ENCODE data around the gene MT2A. TPM values are rescaled to one million over a fixed set of nuclear protein-coding genes. Genes with fewer than 3 reads are reported as not detected.

The MT2A gene
- total RNA-seq, 1 donor from 2014 or later, result 139 TPM

DNA sequence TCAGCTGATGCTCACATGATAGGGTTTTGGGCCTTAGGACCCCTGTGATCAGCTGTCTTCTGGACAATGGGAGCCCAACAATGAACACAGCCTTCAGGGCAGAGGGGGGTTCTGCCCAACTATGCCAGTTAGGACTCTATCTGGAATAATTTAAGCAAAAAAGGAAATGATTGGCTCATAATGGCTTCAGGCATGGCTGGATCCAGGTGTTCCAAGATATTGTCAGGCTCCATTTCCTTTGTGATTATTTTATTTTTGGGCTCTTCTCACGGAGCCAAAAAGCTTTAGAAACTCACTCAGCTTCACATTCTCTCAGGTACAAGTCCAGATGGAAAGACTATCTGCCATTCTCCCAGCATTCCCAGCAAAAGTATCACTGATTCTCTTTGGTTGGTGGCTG lies 2.9 kb upstream of the MT2A start:
- no peak overlapping the region for H3K4me3 ChIP-seq (ENCODE audit: low read depth, low read length)
- H3K27me3 ChIP-seq (ENCODE audit: control insufficient read depth, insufficient read depth, low read length), result no peaks in the 10 kb centered on the region
- TF ChIP-seq, protein P1, sequence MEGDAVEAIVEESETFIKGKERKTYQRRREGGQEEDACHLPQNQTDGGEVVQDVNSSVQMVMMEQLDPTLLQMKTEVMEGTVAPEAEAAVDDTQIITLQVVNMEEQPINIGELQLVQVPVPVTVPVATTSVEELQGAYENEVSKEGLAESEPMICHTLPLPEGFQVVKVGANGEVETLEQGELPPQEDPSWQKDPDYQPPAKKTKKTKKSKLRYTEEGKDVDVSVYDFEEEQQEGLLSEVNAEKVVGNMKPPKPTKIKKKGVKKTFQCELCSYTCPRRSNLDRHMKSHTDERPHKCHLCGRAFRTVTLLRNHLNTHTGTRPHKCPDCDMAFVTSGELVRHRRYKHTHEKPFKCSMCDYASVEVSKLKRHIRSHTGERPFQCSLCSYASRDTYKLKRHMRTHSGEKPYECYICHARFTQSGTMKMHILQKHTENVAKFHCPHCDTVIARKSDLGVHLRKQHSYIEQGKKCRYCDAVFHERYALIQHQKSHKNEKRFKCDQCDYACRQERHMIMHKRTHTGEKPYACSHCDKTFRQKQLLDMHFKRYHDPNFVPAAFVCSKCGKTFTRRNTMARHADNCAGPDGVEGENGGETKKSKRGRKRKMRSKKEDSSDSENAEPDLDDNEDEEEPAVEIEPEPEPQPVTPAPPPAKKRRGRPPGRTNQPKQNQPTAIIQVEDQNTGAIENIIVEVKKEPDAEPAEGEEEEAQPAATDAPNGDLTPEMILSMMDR (IDR thresholded peaks at IDR 0.05; ENCODE audit: insufficient read depth, low read length, poor library complexity, severe bottlenecking), result no peak
- DNase-seq (ENCODE audit: low read depth), result no peak
- no peaks in the 10 kb centered on the region for H3K36me3 ChIP-seq (ENCODE audit: control insufficient read depth, insufficient read depth, low read length)

DNA sequence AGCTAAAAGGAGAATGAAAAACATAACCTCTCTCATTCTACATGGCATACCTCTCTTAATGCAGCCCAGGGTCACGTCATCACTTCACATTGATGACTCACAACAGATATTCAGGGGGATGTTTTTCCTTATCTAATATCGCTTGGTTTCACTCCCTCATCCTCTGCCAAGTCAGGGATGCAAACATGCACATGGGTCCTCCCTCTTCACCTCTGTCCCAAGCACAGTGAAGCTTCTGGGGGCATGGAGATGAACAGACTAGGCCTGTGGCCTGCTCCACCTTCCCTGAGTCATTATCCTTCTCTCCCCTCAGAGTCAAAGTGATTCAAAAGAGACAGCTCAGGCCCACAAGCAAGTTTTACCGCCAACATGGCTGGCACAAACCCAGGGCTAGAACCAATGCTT lies 2.3 kb upstream of the MT2A start:
- no peak overlapping the region for H3K4me3 ChIP-seq (ENCODE audit: low read depth, low read length)
- H3K27me3 ChIP-seq (ENCODE audit: control insufficient read depth, insufficient read depth, low read length), result no peaks in the 10 kb centered on the region
- H3K36me3 ChIP-seq (ENCODE audit: control insufficient read depth, insufficient read depth, low read length), result no peaks in the 10 kb centered on the region
- TF ChIP-seq, protein P1 (IDR thresholded peaks at IDR 0.05; ENCODE audit: insufficient read depth, low read length, poor library complexity, severe bottlenecking), result no peak
- no peak for DNase-seq (ENCODE audit: low read depth)

DNA sequence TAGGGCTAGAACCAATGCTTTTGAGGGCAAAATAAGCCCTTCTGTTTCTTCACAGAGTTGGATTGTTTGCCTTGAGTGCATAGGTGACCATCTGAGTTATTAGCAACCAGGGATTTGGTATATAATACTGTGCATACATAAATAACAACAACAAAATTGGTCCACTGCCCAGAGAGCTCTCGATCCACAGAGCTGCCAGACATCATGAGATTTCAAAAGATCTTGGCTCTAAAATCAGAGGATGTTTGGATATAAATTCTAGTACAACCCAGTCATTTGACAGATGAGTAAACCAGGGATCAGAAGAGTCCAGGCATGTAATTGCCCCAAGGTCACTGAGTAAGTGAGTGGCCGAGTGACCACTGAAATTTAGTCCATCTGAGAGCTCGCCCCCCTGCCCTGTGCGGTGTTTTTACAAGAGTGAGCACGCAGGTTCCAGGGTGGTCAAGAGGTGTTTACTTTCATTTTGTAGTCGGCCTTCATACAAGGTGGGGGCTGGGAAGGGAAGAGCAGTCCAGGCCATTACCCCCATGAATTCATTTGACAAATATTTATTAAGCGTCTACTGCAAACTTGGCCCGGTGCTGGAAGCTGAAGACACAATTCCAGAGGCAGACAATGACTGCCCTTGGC lies 1.8 kb upstream of the MT2A start:
- H3K4me3 ChIP-seq (ENCODE audit: low read depth, low read length), result no peak overlapping the region

GRCh38 chr16:56607109-56607618 lies 1.2 kb upstream of the MT2A start:
- TF ChIP-seq, protein P1 (IDR thresholded peaks at IDR 0.05; ENCODE audit: insufficient read depth, low read length, poor library complexity, severe bottlenecking), result no peak
- no peaks in the 10 kb centered on the region for H3K36me3 ChIP-seq (ENCODE audit: control insufficient read depth, insufficient read depth, low read length)
- DNase-seq (ENCODE audit: low read depth), result peak; percentile 98
- H3K4me3 ChIP-seq (ENCODE audit: low read depth, low read length), result no peak overlapping the region
- H3K27me3 ChIP-seq (ENCODE audit: control insufficient read depth, insufficient read depth, low read length), result no peaks in the 10 kb centered on the region

More for the DNA sequence above, 1.8 kb upstream of the MT2A start:
- H3K36me3 ChIP-seq (ENCODE audit: control insufficient read depth, insufficient read depth, low read length), result no peaks in the 10 kb centered on the region
- TF ChIP-seq, protein P1 (IDR thresholded peaks at IDR 0.05; ENCODE audit: insufficient read depth, low read length, poor library complexity, severe bottlenecking), result no peak
- no peaks in the 10 kb centered on the region for H3K27me3 ChIP-seq (ENCODE audit: control insufficient read depth, insufficient read depth, low read length)
- DNase-seq (ENCODE audit: low read depth), result no peak

DNA sequence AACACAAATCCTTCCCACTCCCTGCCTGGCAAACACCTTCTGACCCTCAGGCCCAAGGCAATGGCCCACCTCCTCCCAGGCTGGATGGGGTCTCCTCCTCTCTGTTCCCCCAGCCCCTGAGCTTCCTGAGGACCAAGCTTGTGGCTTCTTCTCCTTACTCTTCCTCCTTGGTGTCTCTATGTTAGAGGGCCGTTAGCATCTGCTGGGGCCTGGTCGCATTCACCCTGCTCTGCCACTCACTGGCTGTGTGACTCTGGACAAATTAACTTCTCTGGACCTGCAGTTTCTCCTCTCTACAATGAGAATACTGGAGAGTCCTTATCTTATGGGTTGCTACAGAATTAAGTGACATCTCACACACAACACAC lies 725 bp upstream of the MT2A start:
- Histone ChIP-seq H3K27me3 (ENCODE audit: control insufficient read depth, insufficient read depth, low read length) (no peaks in the 10 kb centered on the region), H3K4me3 (ENCODE audit: low read depth, low read length) (peak overlapping the region; percentile 87), H3K36me3 (ENCODE audit: control insufficient read depth, insufficient read depth, low read length) (no peaks in the 10 kb centered on the region)
- TF ChIP-seq, protein P1 (IDR thresholded peaks at IDR 0.05; ENCODE audit: insufficient read depth, low read length, poor library complexity, severe bottlenecking), result no peak
- no peak for DNase-seq (ENCODE audit: low read depth)
